ENCODE data around the gene TRMT61A.

Gene TRMT61A

DNA sequence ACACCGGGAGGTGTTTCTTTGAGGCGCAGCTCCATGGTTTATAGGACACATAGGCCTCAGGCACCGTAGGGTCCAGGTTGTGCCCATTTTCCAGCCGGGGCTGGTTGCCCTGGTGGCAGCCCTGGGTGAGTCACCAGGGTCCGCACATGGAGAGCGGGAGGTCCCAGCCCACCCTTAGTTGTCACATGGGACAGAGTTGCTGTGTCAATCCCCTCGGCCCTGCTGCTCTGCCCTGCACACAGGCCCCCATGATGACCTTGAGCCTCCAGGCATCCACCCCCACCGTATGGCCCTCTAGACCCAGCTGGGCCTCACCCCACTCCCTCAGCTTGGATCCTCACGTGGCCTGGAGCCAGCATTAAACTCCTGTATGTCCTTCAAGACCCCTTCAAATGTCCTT is 7.7 kb downstream of the TRMT61A start:
- DNase-seq, result no peak

DNA sequence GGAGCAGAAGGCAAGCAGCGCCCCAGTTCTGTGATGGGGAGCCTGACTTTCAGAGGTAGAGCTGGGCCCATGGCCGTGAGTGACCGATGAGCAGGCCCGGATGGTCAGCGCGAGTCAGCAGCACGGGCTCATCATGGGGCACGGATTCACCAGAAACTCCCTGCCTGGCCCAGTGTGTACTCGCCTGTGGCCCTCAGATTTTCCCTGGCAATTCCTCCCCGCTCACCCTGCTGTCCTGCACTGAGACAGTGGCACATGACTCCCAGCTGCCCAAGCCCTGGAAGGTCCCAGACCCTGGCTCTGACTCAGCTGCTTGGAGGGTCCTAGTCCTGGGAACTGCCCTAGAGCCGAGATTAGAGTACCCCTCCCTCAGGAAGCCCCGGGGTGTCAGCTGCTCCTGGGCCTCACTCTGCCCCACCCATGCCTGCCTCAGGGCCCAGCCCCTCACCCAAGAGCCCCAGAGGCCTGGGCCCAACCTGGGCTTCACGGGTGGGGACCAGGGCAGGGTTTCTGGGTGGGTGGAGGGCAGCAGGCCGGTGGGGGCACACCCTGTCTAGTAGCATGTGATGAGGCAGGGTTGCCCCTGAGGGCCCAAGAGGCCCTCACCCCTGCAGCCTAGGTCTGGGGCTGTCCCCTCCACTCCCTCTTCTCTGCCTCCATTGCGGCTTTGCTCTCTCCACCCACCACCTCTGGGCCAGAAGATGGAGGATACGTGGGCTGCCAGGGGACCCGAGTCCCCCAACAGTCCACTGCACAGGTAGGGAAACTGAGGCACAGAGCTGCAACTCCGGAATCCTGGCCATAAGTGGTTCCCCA is 8.4 kb downstream of the TRMT61A start:
- DNase-seq, result no peak

DNA sequence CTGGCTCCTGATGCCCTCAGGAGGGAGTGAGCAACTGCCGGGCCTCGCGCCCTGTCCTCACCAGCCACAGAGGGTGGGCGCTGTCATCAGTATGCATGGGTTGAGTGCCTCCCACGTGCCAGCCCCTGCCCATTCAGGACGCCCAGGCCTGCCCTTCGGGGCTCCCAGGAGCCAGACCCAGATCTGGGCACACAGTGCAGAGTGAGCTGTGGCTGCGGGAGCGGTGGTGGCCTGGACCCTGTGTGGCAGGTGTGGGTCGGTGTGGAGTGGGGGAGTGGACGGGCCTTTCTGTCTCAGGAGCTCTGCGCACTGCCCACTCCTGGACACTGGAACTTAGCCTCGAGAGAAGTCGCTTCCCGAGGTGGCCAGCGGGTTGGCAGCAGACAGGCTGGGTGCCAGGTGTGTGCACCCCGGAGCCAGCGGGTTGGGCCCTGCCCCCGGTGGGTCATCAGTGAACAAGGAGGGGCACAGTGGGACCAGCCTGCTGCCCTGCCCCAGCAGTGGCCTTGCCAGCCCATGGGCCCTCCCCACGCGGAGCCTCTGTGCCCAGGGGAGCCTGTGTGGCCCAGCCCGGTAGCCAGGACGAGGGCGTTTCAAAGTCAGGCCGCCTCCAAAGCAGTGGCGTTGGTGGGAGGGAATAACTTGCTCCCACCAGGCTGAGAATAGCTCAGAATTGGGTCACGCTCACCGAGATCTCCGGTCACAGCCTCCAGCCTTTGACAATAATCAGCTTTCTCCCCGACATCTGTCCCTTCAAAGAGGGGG is 9.5 kb downstream of the TRMT61A start:
- no peak for DNase-seq

DNA sequence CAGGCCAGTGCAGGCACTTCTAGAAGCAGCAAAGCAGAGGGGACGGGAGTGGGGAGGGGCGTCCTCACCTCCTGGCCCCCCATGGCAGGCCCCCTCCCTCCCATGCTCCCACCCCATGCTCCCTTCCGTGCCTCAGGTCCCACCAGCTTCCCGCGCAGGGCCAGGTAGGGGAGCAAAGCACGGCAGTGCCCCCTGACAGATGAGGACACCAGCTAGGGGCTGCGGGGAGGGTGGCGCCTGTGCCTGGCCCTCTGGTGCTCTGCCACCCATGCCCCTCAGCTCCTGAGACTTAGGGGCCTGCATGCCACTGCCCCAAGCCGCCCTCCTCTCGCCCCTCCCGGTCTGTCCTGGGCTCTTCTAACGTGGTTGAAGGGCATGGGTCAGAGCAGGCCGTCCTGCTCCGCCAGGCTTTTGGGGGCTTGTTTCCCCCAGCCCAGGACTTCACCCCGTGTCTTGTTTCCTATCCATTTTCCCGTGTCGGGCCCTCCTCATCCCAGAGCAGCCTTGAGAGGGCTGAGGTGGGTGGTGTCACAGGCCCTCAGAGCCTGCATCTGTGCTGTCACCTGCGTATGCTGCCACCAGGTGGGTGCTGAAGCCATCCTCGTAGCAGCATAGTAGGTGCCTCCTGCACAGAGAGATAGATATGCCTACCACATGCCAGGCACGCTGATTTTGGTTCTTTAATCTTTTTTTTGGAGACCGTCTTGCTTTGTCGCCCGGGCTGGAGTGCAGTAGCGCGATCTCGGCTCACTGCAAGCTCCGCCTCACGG is 10.2 kb downstream of the TRMT61A start:
- DNase-seq, result no peak

DNA sequence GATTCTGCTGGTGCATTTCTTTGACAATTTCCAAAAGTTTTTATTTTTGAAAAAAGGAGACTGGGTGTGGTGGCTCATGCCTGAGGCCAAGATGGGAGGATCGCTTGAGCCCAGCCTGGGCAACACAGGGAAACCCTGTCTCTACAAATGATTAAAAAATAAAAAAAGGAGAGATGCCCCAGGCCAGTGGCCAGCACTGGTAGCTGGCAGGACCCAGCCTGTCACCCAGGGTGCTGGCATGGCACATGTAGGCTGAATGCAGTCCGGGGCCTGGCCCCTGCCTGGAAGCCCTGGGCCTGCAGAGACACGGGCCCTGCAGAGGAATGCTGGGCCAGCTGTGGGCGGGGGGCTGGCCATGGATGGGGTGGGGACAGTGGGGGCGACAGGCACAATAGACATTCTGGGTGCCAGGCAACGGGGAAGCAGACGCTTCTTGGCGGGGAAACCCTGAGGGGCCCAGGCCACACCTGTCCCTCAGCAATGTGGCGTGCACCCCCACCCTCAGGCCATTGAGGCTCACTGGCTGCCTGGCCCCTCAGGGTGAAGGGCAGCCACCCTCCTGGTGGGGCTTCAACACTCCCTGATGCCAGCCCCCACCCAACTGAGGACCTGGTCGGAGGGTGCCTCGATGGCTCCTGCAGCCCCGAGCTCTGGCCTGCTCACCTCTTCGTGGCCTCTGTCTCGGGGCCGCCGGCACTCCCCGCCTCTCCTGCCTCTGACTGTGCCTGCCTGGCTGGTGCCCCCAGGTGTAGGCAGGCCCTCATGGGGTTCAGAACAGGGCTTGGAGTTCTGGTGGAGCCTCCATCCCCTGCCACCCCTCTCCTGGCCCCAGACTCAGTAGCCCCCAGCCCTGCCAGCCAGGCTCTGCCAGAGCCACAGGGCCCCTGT is 12.1 kb downstream of the TRMT61A start:
- DNase-seq, result no peak

DNA sequence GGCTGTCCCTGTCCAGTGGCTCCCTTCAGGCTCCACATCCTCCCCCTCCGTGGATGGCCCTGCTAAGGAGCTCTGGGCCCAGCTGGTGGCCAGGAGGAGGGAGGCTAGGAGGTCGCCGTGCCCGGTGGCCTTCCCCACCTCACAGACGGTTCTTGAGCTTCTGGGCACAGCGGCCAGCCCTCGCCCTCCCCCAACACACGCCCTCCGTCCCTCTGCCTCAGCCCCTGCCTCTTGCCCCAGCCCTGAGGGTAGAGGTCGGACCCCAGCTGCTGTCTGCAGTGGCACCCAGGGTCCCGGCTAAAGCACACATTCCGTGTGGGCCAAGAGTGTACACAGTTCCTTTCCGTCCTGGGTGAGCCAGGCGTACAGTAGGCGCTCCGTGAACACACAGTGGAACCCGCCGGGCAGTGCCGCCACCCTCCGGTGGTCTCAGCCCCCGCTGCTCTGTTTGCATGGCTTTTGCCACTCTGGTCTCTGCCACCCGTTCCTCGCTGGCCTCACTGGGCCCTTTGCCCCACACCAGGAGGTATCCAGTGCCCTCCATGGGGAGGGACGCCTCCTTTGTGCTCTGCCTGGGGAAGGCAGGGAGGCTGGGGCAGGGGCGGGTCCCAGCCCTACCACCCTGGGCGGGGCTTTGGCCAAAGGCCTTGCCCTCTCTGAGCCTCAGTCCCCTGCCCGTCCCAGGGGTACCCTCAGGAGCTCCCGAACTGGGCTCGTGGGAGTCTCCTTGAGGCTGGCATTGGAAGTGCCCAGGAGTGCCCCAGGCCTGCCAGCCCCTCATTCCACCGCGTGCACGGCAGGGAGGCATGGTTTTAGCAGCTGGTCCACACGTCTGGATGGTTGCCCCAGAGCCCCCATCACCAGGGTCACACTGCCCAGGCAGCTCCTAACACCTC is 13.0 kb downstream of the TRMT61A start:
- DNase-seq, result peak; percentile 17

DNA sequence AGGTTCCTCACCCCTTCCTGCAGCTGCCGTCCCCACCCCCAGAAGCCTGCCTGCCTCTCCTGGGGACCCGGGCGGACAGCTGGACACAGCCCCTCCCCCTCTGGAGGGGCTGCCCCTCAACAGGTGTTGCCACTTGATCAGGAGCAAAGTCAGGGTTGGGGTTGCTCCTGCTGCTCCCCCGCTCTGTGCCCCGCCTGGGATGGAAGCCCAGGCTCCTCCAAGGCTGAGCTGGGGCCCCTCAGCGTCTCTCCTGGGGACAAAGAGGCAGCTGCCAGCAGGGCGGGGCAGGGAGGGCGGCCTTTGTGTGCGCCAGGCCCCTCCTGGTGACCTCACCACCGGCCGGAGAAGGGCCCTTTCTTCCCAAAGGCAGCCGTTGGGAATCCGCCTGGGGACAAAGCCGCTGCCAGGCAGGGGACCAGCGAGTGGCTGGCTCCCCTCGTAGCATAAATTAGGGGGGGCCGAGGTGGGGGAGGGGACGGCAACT is 13.7 kb downstream of the TRMT61A start:
- peak; percentile 78 for DNase-seq

DNA sequence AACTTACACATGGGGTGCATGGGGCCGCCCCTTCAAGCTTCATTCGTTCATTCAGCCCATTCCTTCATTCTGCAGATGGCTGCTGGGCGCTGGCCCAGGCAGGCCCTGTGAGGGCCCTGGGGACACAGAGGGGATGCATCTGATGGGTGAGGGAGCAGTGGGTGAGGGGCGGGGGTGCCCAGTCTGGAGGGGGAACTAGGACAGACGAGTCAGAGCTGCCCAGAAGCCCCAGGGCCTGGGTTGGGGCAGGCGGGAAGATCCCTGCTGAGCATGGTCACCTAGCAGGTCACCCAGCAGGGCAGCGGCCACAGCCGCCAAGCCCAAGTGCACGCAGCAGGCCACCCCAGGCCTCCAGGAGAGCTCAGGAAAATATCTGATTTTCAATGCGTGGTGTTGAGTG is 14.1 kb downstream of the TRMT61A start:
- no peak for DNase-seq

DNA sequence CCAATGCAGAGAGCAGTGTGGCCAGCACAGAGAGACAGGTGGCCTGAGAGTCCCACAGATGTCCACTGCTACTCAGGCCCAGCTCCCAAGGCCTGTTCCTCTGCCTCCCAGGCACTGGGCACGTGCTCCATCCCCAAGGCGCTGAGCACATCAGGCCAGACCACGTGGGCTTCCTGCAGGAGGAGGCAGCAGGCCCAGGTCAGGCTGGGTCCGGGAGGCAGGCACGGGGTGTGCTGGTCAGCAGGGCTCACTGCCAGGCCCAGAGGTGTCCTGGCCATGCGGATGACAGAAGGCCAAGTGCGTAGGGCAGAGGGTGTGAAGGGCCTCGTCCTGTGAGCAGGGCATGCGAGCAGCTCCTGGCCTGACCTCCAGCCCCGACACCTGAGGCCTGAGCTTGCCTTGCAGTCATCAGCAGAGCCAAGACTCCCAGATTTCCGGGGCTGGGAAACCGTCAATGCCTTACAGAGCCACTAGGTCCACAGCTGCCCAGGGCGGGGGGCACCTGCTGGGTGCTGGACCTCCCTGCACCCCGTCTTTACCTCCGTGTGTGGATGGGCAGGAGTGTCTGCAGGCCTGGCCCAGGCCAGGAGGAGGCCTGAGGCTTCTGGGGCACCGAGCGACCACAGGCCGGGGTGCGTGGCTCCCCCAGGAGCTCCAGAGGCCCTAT is 14.9 kb downstream of the TRMT61A start:
- no peak for DNase-seq

DNA sequence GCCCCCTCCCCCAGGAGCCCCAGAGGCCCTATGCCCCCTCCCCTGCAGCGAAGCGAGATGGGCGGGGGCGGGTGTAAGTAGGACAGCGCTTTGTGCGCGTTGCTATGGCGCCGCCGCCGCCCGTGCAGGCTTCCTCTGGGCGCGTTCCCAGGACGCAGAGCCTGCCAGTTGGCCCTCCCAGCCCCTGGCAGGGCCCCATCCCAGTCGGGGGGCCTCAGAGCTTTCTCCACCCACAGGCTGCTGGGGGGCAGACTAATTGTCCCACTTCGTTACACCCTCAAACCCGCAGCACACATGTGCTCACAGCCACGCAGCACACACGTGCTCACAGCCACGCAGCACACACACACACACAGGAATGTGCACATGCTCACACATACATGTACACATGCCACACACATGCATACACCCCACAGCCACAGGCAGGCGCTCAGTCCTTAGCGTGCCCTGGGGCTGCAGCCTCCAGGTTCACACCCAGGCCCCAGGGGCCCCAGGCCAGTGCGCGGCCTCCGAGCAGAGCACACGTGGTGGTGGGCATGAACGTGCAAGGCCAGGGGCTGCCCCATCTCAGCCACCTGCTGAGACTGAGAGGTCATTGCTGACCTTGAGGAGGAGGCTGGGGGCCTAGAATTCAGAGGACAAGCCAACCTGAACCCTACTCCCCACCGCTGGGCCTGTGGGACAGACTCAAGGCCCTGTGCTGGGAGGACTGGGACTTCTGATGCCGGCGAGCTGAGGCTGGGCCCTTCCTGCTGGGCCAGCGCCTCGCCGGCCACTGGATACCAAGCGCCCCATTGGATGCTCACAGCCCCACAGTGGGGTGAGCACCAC is 15.6 kb downstream of the TRMT61A start:
- DNase-seq, result no peak

DNA sequence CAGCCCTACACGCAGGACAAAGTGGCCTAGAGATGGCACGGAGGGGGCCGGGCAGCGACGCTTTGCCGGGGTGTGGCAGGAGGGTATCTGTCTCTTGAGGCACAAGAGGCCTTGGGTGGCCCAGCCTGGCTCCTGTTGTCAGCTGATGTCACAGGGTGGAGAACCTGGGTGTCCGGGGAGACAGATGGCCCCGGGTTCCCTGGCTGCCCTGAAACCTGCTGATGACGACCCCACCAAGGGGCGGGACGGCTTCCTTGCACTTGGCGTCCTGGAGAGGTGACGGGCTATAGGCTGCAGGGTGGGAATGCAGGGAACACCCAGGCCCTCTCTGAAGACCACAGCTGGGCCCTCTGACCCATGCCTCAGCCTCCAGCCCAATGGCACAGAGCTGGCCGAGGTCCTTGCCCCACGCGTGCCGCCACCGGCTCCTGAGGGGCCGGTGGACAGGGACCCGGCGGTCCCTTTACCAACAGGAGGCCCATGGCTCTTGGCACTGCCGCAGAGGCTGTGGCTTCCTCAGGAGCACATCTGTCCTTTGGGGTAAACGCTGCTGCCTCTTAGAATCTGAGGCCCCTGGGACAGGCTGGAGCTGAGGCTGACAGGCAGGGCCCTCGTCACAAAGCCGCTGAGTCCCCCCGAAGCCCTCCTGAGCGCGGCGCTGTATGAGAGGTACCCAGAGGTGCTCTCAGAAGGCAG is 16.4 kb downstream of the TRMT61A start:
- DNase-seq, result no peak

DNA sequence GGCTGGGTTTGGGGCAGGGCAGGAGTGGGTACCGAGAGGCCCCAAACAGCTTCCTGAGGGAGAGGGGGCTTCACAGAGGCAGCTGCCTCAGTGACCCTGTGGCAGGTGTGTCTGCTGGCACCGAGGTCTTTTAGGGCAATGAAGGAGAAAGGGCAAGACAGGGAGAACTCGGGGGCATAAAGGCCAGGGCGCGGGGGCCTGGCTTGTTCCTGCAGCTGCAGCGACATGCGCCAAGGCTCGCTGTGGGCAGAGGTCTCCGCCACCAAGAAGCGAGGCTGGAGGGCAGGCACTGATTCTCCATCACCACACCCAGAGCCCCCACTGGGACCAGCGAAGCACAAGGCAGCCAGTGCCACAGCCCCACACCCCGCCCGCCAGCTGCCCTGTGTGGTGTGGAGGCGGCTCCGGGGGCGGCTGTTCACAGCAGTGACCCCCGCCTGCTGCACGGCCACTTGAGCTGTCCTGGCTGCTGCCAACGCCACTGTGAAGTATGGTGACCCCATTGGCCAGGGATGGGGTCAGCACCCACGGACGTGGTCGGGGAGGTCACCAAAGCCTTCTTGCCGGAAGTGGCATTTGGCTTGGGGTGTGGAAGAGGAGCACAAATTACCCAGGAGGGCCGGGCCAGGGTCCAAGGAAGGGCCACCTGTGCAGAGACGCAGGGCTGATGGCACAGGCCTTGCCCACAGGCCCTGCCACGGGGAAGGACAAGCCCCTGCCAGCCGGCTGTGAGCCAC is 17.1 kb downstream of the TRMT61A start:
- no peak for DNase-seq

DNA sequence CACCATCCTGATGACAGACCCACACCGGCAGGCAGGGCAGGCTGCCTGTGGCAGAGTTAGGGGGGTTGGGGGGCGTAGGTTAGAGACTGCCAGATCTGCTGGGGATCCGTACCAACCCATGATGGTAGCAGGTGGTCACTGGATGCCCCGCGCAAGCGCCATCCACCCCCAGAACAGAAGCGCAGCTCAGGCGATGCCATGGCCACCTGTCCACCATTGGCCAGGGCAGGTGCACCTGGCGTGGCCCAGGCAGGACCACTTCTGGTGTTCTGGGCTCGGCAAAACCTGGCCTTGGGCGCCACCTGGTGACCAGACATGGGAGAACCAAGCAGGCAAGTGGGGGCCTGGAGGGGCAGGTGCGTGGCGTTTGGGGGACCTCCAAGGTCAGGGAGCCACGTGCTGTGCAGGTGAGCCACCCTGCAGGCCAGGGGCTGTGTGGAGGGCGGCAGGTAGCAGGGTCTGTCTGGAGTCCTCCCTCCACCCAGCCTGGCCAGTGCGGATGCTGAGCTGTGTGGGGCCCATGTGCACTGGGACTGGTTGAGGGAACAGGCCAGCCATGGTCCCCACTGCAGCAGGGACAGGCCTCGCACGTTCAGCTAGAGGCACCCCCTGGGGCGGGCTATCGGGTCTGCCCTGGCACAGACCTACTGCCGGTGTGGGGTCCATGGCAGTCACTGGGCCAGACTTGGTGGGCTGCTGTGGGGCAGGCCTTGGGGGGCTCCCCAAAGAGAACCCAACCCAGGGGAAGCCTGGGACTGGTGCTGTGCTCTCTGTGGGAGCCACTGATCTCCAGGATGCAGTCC is 17.9 kb downstream of the TRMT61A start:
- DNase-seq, result peak; percentile 77

DNA sequence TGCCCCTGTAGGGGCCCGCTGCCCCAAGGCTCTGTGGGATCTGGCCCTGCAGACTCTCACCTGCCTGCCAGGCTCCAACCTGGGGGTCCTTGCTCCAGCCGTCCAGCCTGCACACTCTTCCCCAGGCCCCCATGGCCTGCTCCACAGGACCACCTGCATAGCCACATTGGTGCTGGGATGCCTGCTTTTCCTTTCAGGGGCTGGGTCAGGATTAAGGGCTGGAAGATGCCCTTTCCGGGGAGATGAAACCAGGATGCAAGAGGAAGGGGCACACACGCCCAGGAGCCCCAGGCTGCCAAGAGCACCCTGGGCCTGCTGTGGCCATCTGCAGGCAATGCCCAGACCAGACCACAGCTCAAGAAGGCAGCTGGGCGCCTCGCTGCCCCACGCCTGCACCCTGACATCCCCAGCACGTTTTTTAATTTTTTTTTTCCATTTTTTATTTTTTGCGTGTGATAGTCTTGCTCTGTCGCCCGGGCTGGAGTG is 18.5 kb downstream of the TRMT61A start:
- DNase-seq, result no peak

DNA sequence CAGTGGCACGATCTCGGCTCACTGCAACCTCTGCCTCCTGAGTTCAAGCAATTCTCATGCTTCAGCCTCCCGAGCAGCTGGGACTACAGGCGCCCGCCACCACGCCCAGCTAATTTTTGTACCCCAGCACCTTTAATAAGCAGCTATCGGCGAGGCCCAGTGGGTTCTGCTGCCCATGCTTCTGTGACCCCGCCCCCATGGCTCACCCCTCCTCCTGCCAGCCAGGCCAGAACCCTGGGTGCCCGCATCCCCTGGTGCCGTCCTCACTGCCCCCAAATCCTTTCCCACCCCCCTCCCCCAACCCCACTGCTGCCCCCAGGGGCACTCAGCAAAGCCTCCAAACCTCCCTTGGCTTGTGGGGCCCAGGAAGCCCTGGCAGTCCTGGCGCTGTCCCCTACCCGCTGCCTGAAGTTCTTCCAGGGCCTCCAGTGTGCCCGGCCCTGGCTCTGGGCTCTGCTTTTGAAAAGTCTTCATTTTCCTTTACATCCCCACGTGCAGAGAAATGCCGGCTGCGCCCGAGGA is 19.0 kb downstream of the TRMT61A start:
- no peak for DNase-seq

DNA sequence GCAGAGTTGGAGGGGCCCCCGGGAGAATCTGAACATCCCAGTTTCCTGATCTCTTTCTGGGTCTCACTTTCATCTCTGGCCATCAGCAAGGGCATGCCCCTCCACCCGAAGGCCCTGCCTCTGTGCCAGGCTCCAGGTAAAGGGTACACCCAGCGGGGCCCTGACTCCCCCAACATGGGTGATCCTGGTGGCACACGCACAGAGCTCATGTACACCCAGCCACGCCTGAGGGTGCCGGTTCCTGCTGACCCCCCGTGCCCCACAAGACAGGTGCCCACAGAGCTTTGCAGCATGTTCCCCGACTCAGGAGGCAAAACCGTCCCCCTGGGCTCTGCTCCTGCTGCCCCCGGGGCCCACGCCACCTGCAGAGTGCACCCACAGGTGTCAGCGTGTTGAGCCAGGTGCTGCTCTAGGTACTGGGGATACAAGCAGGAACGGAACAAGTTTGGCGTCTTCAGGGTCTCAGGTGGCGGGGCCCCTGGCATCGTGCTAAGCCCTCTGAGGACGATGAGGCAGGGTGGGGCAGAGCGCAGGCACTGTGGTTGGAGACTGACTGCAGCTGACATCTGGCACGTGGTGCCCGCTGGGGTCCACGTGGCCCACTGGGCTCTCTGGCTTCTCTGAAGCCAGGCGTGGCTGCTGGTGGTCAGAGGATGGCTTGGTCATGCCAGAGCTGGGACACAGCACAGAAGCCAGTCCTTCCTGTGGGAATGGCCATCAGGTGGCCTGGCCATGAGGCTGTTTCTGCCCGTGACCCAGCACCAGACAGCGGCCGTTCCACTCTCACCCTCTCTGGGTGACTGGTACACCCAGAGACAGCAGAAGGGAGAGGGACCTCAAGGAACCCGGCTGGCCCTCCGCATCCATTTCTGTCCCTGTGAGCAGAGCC is 19.7 kb downstream of the TRMT61A start:
- DNase-seq, result no peak

All from NCI-H774 (cell line).